ENCODE data around the gene MBOAT1.
"Not testable (repeated sequence)": the region's sequence is repeated elsewhere in the genome, so short reads cannot be mapped to it uniquely, and the experiment has no call there.

MBOAT1 gene

GRCh38 chr6:20153194-20153593, 59.1 kb downstream of the MBOAT1 start:
- TF ChIP-seq ZFX (IDR thresholded peaks at IDR 0.05; ENCODE audit: borderline replicate concordance): no peak
- TF ChIP-seq, protein P1, sequence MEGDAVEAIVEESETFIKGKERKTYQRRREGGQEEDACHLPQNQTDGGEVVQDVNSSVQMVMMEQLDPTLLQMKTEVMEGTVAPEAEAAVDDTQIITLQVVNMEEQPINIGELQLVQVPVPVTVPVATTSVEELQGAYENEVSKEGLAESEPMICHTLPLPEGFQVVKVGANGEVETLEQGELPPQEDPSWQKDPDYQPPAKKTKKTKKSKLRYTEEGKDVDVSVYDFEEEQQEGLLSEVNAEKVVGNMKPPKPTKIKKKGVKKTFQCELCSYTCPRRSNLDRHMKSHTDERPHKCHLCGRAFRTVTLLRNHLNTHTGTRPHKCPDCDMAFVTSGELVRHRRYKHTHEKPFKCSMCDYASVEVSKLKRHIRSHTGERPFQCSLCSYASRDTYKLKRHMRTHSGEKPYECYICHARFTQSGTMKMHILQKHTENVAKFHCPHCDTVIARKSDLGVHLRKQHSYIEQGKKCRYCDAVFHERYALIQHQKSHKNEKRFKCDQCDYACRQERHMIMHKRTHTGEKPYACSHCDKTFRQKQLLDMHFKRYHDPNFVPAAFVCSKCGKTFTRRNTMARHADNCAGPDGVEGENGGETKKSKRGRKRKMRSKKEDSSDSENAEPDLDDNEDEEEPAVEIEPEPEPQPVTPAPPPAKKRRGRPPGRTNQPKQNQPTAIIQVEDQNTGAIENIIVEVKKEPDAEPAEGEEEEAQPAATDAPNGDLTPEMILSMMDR (IDR thresholded peaks at IDR 0.05): no peak
- no peak overlapping the region for H3K27ac ChIP-seq

DNA sequence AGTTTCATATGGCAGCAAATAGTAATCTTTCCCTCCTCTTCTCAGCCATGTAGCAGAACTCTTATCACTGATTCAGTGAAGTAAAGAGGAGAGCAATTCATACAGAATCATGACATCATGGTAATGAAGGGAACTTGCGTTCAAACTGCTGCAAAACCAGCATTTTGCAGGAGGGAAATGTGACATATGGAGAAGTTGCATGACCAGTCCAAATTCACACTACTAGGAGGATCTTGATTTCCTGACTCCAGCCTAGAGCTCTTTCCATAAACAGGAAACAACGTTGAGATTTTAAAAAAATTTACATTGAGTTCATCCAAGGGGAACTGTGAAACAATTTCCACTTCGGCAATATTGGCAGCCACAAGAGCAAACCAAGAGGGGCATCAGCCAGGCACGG, 63.8 kb downstream of the MBOAT1 start:
- H3K27ac ChIP-seq: no peak overlapping the region

GRCh38 chr6:20147469-20147868, 64.8 kb downstream of the MBOAT1 start:
- no peak for TF ChIP-seq ZFX (IDR thresholded peaks at IDR 0.05; ENCODE audit: borderline replicate concordance)
- TF ChIP-seq, protein P1 (IDR thresholded peaks at IDR 0.05): no peak
- H3K27ac ChIP-seq: no peak overlapping the region

More for the DNA sequence above, 63.8 kb downstream of the MBOAT1 start:
- TF ChIP-seq, protein P1 (IDR thresholded peaks at IDR 0.05): no peak
- TF ChIP-seq ZFX (IDR thresholded peaks at IDR 0.05; ENCODE audit: borderline replicate concordance): no peak

DNA sequence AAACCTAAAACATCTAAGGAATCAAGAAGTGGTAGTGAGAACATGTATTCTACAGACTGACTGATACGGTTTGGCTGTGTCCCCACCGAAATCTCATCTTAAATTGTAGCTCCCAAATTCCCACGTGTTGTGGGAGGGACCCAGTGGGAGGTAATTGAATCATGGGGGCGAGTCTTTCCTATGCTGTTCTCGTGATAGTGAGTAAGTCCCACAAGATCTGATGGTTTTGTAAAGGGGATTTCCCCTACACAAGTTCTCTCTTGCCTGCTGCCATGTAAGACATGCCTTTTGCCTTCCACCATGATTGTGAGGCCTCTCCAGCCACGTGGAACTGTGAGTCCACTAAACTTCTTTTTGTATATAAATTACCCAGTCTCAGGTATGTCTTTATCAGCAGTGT, 65.4 kb downstream of the MBOAT1 start:
- H3K27ac ChIP-seq: not testable (repeated sequence)

- TF ChIP-seq, protein P1 (IDR thresholded peaks at IDR 0.05): no peak
- TF ChIP-seq ZFX (IDR thresholded peaks at IDR 0.05; ENCODE audit: borderline replicate concordance): no peak
- H3K27ac ChIP-seq: no peak overlapping the region
Measured at GRCh38 chr6:20146291-20146690, 66.0 kb downstream of the MBOAT1 start.

DNA sequence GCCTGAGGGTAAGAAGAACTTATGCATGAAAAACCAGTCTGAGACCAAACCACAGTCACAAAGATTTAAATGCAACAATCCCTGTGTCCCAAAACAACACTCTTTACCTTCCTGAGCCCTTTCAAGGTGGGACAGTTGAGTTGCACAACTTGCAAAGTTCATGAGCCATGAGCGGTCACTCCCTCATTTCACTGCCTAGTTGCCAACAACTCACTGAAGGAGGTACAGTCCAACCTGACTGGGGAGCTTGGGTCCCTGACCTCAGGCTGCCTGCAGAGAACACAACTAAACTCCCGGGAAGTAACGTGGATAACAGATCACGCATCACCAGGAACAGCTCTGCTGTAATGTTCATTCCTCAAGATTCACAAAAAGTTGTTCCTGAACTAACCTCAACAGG, 69.4 kb downstream of the MBOAT1 start:
- TF ChIP-seq, protein P1 (IDR thresholded peaks at IDR 0.05): no peak
- TF ChIP-seq ZFX (IDR thresholded peaks at IDR 0.05; ENCODE audit: borderline replicate concordance): no peak
- no peak overlapping the region for H3K27ac ChIP-seq

DNA sequence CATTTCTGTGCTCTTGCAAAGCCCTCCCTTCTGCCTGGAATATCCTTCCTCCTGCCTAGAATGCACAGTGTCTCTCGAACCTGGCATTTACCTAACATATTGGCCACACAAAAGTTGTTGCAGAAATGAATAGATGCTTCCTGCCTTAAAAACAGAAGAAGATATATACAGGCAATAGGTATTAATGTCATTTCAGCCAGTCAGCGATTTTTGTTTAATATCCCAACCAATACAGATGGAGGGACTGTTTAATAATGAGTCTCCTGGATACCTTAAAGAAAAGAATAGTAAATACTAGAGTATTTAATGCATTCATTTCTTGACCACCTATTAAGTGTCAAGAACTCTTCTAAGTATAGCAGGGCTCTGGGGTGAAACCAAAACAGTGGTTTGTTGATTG, 70.3 kb downstream of the MBOAT1 start:
- TF ChIP-seq ZFX (IDR thresholded peaks at IDR 0.05; ENCODE audit: borderline replicate concordance): no peak
- TF ChIP-seq, protein P1 (IDR thresholded peaks at IDR 0.05): no peak
- no peak overlapping the region for H3K27ac ChIP-seq

- not testable (repeated sequence) for H3K27ac ChIP-seq
Measured at GRCh38 chr6:20139127-20139963, 72.9 kb downstream of the MBOAT1 start.

Data from 22Rv1 (cell line).